Measurements from ENCODE around the gene ZNF70. TPM values are rescaled to one million over a fixed set of nuclear protein-coding genes. Genes with fewer than 3 reads are reported as not detected.
A peak's percentile ranks its signal among the peaks of the same experiment; 100 is the strongest.

ZNF70 gene
- total and polyA plus RNA-seq, 2 of the 4 experiments (the other 2 are of a cell fraction), result 2.3 to 4.3 TPM

DNA sequence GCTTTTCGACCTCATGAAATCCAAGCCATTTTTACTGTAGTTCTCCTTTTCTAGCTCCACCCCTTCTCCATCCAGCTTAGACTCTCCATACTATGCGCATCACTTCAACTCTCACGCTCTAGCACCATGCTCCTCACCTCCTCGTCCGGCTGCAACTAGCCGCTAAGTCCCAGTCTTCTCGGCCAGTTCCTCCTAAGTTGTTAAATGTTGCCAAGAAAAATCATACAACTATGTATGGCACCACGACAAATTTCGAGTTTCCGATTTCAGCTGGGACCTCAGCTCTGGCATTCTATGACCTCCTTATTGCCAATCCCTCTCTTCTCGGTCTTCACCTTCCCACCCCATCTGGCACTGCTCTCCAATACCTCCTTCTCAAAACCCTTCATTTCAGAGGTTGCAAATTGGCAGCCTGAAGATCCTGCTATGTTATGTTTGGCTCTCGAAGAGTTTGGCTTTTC is 1.0 kb downstream of the ZNF70 start:
- H3K4me3 ChIP-seq (ENCODE audit: insufficient read depth, low read depth, low read length), result peak overlapping the region; percentile 85; the same call in 1 of the 2 replicates
- H3K14ac ChIP-seq (replicated peaks; ENCODE audit: low read depth, low read length), result 0 out of 2 replicates have a peak overlapping the region, but pooled peaks have one; percentile 22
- dilution Hi-C loops (cut with HindIII; ENCODE audit: low sequenced_read_pairs, unreplicated experiment) (no loop called here), in situ Hi-C loops (cut with MboI; ENCODE audit: low sequenced_read_pairs) (no loop called here), intact Hi-C loops (cut with micrococcal nuclease) (no loop called here)
- no peak overlapping the region for H2BK15ac ChIP-seq (ENCODE audit: low read depth, low read length)
- TF ChIP-seq POLR2A (IDR thresholded peaks at IDR 0.05; ENCODE audit: low read depth, low read length) (no peak), MAFK (IDR thresholded peaks at IDR 0.05; ENCODE audit: low read depth, low read length) (no peak), RAD21 (IDR thresholded peaks at IDR 0.05; ENCODE audit: low read length) (no peak), MXI1 (IDR thresholded peaks at IDR 0.05; ENCODE audit: borderline replicate concordance, low read depth, low read length) (no peak), CHD1 (IDR thresholded peaks at IDR 0.05; ENCODE audit: low read depth, low read length) (no peak), NFE2L2 (IDR thresholded peaks at IDR 0.05; ENCODE audit: low read depth, low read length) (no peak), SMC3 (IDR thresholded peaks at IDR 0.05; ENCODE audit: low read depth, low read length) (no peak), BHLHE40 (IDR thresholded peaks at IDR 0.05; ENCODE audit: low read depth, low read length) (no peak), USF2 (IDR thresholded peaks at IDR 0.05; ENCODE audit: low read depth, low read length) (no peak), FOS (IDR thresholded peaks at IDR 0.05; ENCODE audit: low read depth, low read length) (no peak)
- TF ChIP-seq, protein P1, sequence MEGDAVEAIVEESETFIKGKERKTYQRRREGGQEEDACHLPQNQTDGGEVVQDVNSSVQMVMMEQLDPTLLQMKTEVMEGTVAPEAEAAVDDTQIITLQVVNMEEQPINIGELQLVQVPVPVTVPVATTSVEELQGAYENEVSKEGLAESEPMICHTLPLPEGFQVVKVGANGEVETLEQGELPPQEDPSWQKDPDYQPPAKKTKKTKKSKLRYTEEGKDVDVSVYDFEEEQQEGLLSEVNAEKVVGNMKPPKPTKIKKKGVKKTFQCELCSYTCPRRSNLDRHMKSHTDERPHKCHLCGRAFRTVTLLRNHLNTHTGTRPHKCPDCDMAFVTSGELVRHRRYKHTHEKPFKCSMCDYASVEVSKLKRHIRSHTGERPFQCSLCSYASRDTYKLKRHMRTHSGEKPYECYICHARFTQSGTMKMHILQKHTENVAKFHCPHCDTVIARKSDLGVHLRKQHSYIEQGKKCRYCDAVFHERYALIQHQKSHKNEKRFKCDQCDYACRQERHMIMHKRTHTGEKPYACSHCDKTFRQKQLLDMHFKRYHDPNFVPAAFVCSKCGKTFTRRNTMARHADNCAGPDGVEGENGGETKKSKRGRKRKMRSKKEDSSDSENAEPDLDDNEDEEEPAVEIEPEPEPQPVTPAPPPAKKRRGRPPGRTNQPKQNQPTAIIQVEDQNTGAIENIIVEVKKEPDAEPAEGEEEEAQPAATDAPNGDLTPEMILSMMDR (conservative IDR thresholded peaks at IDR 0.05; ENCODE audit: low read depth, low read length), result no peak
- H3K23ac ChIP-seq (ENCODE audit: low read depth, low read length), result peak overlapping the region; percentile 48; the same call in 1 of the 2 replicates
- H3K4ac ChIP-seq (ENCODE audit: low read depth, low read length), result peak overlapping the region; percentile 15; the same call in 1 of the 2 replicates
- ChIA-PET CTCF (interaction anchor here (1.1 kb wide), 1 partner anchor 22 kb away, joined by 8 read pairs; no protein-coding TSS in a partner anchor), POLR2A (ENCODE audit: unreplicated experiment) (no interaction called here)
- H2BK5ac ChIP-seq (ENCODE audit: low read depth, low read length, poor library complexity, severe bottlenecking), result no peak overlapping the region
- ATAC-seq (ENCODE audit: low read depth) (no peak), DNase-seq (no peak)
- H3K4me2 ChIP-seq (ENCODE audit: low read depth, low read length), result peak overlapping the region; percentile 99
- H4K5ac ChIP-seq (ENCODE audit: low read depth, low read length), result no peak overlapping the region
- H3K9me3 ChIP-seq (ENCODE audit: control insufficient read depth, insufficient read depth, low read length), result no peaks in the 10 kb centered on the region
- peaks cover 12 to 31% of the 10 kb centered on the region in 2 experiments for H3K79me1 ChIP-seq (ENCODE audit: low read depth in 1 of 2, low read length in 2 of 2)
- no peak overlapping the region; a peak in 1 of 4 replicates for H4K8ac ChIP-seq (ENCODE audit: low read depth in 2 of 2, low read length in 2 of 2)
- H3K56ac ChIP-seq (ENCODE audit: extremely low read depth, insufficient read depth, low read length), result no peak overlapping the region
- H3K18ac ChIP-seq (ENCODE audit: low read depth, low read length), result no peak overlapping the region
- H3K9me1 ChIP-seq (ENCODE audit: insufficient read depth, low read length), result peaks cover 5% of the 10 kb centered on the region
- no peak overlapping the region; the same call in 1 of the 2 replicates for H2AK5ac ChIP-seq (ENCODE audit: low read depth, low read length)
- 0 out of 2 replicates have a peak overlapping the region, but pooled peaks have one; percentile 77 for H3K9ac ChIP-seq (ENCODE audit: low read depth, low read length)
- no peak overlapping the region for H4K91ac ChIP-seq (ENCODE audit: insufficient read depth, low read depth, low read length)
- peaks cover 4% of the 10 kb centered on the region for H3K4me1 ChIP-seq (ENCODE audit: control insufficient read depth, insufficient read depth, low read length)
- peak overlapping the region; percentile 74 for H2AFZ ChIP-seq (replicated peaks; ENCODE audit: low read length, poor library complexity)
- no peak overlapping the region for H3K27ac ChIP-seq (ENCODE audit: insufficient read depth, low read length)
- no peak overlapping the region for H2BK20ac ChIP-seq (ENCODE audit: low read depth, low read length)
- H3K36me3 ChIP-seq (ENCODE audit: control insufficient read depth, insufficient read depth, low read length), result peaks cover 3% of the 10 kb centered on the region
- 87% methylated on average over 11 of the region's 12 CpGs; no CpG with 5 or more reads in 1 of the 2 experiments for WGBS, 2 experiments (ENCODE audit: extremely low coverage in 2 of 2, insufficient read length in 1 of 2)
- H4K20me1 ChIP-seq (ENCODE audit: insufficient read depth, low read length), result no peaks in the 10 kb centered on the region
- H2BK120ac ChIP-seq (ENCODE audit: low read depth, low read length), result no peak overlapping the region
- H2AK9ac ChIP-seq (replicated peaks; ENCODE audit: low read depth, low read length, poor library complexity), result peak overlapping the region; percentile 73
- BruUV-seq (replicated peaks), result no TSS peak
- H3K27me3 ChIP-seq (ENCODE audit: control insufficient read depth, insufficient read depth, low read length), result no peaks in the 10 kb centered on the region

Data from IMR-90 (cell line).